Measurements from ENCODE around the gene NBEAL2.

Gene NBEAL2

GRCh38 chr3:47000922-47001730 is 21.7 kb downstream of the NBEAL2 start:
- DNase-seq = no peak
- H3K27ac ChIP-seq = no peak overlapping the region
- no peaks in the 10 kb centered on the region for H3K9me3 ChIP-seq
- no peaks in the 10 kb centered on the region for H3K27me3 ChIP-seq
- no peaks in the 10 kb centered on the region for H3K4me1 ChIP-seq
- no peak overlapping the region for H3K4me3 ChIP-seq
- TF ChIP-seq CTCF (IDR thresholded peaks at IDR 0.05) = no peak
- intact Hi-C loops (cut with DNase I; ENCODE audit: low total_unique reads) = loop anchor here (10.0 kb wide), 1 partner anchor 284 kb away; the partner anchor contains the start of genes KIF9 and KLHL18
- H3K36me3 ChIP-seq = peaks cover 19 to 98% (median 59%) of the 10 kb centered on the region in 3 donors

GRCh38 chr3:47001731-47002170 is 22.3 kb downstream of the NBEAL2 start:
- no peak overlapping the region for H3K4me3 ChIP-seq
- H3K4me1 ChIP-seq = no peaks in the 10 kb centered on the region
- DNase-seq = peak; percentile 14 to 60
- H3K9me3 ChIP-seq = no peaks in the 10 kb centered on the region
- no peaks in the 10 kb centered on the region for H3K27me3 ChIP-seq
- no peak for TF ChIP-seq CTCF (IDR thresholded peaks at IDR 0.05)
- H3K27ac ChIP-seq = no peak overlapping the region
- intact Hi-C loops (cut with DNase I; ENCODE audit: low total_unique reads) = loop anchor here (10.0 kb wide), 1 partner anchor 283 kb away; the partner anchor contains the start of genes KIF9 and KLHL18
- peaks cover 19 to 98% (median 59%) of the 10 kb centered on the region in 3 donors for H3K36me3 ChIP-seq

GRCh38 chr3:47002171-47003055 is 22.9 kb downstream of the NBEAL2 start:
- H3K4me1 ChIP-seq = no peaks in the 10 kb centered on the region
- peaks cover 19 to 100% (median 59%) of the 10 kb centered on the region in 3 donors for H3K36me3 ChIP-seq
- no peak overlapping the region for H3K27ac ChIP-seq
- no peak for TF ChIP-seq CTCF (IDR thresholded peaks at IDR 0.05)
- intact Hi-C loops (cut with DNase I; ENCODE audit: low total_unique reads) = loop anchor here (10.0 kb wide), 1 partner anchor 282 kb away; the partner anchor contains the start of genes KIF9 and KLHL18
- peak in 1 of 2 donors; percentile 62 for DNase-seq
- no peak overlapping the region for H3K4me3 ChIP-seq
- no peaks in the 10 kb centered on the region for H3K27me3 ChIP-seq
- no peaks in the 10 kb centered on the region for H3K9me3 ChIP-seq

- Histone ChIP-seq H3K9me3 (no peaks in the 10 kb centered on the region), H3K36me3 (peaks cover 19 to 97% (median 59%) of the 10 kb centered on the region in 3 donors), H3K27ac (no peak overlapping the region), H3K4me1 (no peaks in the 10 kb centered on the region), H3K4me3 (no peak overlapping the region), H3K27me3 (no peaks in the 10 kb centered on the region)
- DNase-seq = no peak
- intact Hi-C loops (cut with DNase I; ENCODE audit: low total_unique reads) = loop anchor here (10.0 kb wide), 1 partner anchor 282 kb away; the partner anchor contains the start of genes KIF9 and KLHL18
- no peak for TF ChIP-seq CTCF (IDR thresholded peaks at IDR 0.05)
Measured at GRCh38 chr3:47003056-47003410, 23.6 kb downstream of the NBEAL2 start.

Data from tibial artery (tissue), 4 donors.